H1 (cell line): ENCODE results near the gene GMPR2. TPM values are rescaled to one million over a fixed set of nuclear protein-coding genes. Genes with fewer than 3 reads are reported as not detected.

Experiments used
- HDAC2 ChIP-seq, 2 experiments: fragments of 300-600 bp in 1 of 2; sonication (generic) in 1 of 2; IDR thresholded peaks; 2 replicates each; pipeline ENCODE4 v1.6.1; 2011 to 2012; ENCODE audit warnings: low read depth in 2 of 2, low read length in 2 of 2, mild to moderate bottlenecking in 2 of 2, moderate library complexity in 2 of 2, borderline replicate concordance in 1 of 2, inconsistent platforms in 1 of 2
- MAFK ChIP-seq: IDR thresholded peaks from 2 replicates; pipeline ENCODE4 v1.6.1; 2012; ENCODE audit warnings: low read depth, mild to moderate bottlenecking, improper control_type of control experiment, low read length
- NANOG ChIP-seq: IDR thresholded peaks from 2 replicates; pipeline ENCODE4 v1.6.1; 2011; ENCODE audit warnings: low read length, low read depth, mild to moderate bottlenecking, inconsistent platforms; ENCODE audit not compliant: insufficient read depth, poor library complexity, severe bottlenecking
- RNF2 ChIP-seq: fragments of 200-900, 300-1000 bp; sonication (generic); IDR thresholded peaks from 2 replicates; pipeline ENCODE4 v1.7.1; 2016; ENCODE audit warnings: borderline replicate concordance, low read depth, mild to moderate bottlenecking, antibody characterized with exemption, low read length; ENCODE audit not compliant: poor library complexity, severe bottlenecking; ENCODE audit errors: missing control alignments
- SAP30 ChIP-seq: fragments of 300-600 bp; sonication (generic); IDR thresholded peaks from 2 replicates; pipeline ENCODE4 v1.7.1; 2012; ENCODE audit warnings: low read length, moderate library complexity, mild to moderate bottlenecking, inconsistent platforms; ENCODE audit not compliant: insufficient read depth, insufficient replicate concordance
- SIN3A ChIP-seq, 2 experiments: IDR thresholded peaks in 1 of 2; conservative IDR thresholded peaks in 1 of 2; 2 replicates each; pipeline ENCODE4 v1.6.1; 2011 to 2012; ENCODE audit warnings: low read length in 2 of 2, improper control_type of control experiment in 1 of 2, low read depth in 1 of 2, mild to moderate bottlenecking in 1 of 2
- ZNF274 ChIP-seq: IDR thresholded peaks from 2 replicates; pipeline ENCODE4 v1.7.0; 2012; ENCODE audit warnings: low read length, borderline replicate concordance; ENCODE audit errors: extremely low read depth
- polyA plus RNA-seq, 7 experiments: library from polyadenylated mRNA; depleted of rRNA in 3 of 7; stranded (reverse) in 5 of 7; unstranded in 2 of 7; fragments of >200 nt in 5 of 7; fragments of 200-250 nt in 2 of 7; gene quantifications; 1 replicate in 5 of 7; 2 replicates in 1 of 7; 4 replicates in 1 of 7; pipeline versions ENCODE4 v1.2.1 to v1.2.3, GENCODE V29; 2011 to 2013; ENCODE audit warnings: missing spikeins in 2 of 7, mixed read lengths in 2 of 7
- total RNA-seq: library from RNA; stranded (reverse); fragmentation: NEBNext Ultra II Directional; extraction: Animal tissue kit (Norgen Biotek cat#: 25700); gene quantifications from 2 replicates; pipeline ENCODE4 v1.2.1, GENCODE V29; 2021
- TF ChIP-seq, protein P1 (sequence below): IDR thresholded peaks from 2 replicates; pipeline ENCODE4 v1.6.1; 2012; ENCODE audit warnings: low read length, inconsistent platforms

The GMPR2 gene
- total and polyA plus RNA-seq, 2 of the 8 experiments (the other 6 are each of a cell fraction or from before 2014, with no cell fraction given), result 61.6 to 85.3 TPM

DNA sequence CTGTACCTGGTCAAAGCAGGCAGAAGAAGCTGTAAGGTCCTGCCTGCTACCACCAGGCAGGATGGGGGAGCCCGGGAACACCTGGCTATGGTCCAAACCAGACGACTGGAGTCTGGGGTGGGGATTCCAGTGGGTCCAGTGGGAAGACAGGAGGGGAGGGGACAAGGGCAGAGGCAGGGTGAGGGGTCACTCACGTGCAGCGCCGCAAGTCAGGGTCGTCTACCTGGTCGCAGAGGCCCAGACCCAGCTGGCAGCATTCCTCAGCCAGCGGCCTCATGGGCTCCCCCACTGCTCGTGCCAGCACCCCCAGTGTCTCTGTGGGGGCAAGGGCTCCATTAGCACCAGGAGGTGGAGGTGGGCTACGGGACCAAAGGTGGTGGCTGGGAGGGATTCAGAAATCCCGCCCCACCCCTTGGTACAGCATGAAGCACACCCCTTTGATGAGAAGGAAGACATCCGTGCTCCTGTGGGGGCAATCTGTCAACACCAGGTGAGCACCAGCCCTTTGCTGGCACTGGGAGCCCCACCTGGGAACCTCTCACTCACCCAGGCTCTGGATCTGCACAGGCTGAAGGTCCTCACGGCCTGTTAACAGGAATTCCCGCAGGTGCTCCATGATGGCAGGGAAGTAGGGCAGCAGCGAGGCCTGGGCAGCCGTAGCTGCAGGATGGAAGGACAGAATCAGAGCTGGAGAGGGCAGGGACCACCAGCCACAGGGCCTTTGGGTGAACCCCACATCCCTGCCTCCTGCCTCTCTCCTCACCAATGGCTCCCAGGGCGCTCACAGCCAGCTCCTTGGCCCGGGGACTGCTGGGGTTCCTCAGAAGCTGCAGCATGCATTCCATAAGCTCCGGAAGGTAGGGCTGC is 48.4 kb upstream of the GMPR2 start (continued):
- TF ChIP-seq, protein P1, sequence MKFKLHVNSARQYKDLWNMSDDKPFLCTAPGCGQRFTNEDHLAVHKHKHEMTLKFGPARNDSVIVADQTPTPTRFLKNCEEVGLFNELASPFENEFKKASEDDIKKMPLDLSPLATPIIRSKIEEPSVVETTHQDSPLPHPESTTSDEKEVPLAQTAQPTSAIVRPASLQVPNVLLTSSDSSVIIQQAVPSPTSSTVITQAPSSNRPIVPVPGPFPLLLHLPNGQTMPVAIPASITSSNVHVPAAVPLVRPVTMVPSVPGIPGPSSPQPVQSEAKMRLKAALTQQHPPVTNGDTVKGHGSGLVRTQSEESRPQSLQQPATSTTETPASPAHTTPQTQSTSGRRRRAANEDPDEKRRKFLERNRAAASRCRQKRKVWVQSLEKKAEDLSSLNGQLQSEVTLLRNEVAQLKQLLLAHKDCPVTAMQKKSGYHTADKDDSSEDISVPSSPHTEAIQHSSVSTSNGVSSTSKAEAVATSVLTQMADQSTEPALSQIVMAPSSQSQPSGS, result no peak
- TF ChIP-seq MAFK (no peak), ZNF274 (no peak), NANOG (no peak), RNF2 (no peak), HDAC2 (IDR thresholded peaks at IDR 0.05; ENCODE audit: borderline replicate concordance in 1 of 2, low read depth in 2 of 2, low read length in 2 of 2) (no peak), SAP30 (no peak), SIN3A (conservative IDR thresholded peaks at IDR 0.05 in 1 of 2, IDR thresholded peaks at IDR 0.05 in 1 of 2; ENCODE audit: low read depth in 1 of 2, low read length in 2 of 2) (no peak)
